Measurements from ENCODE around the gene PTGIR. TPM values are rescaled to one million over a fixed set of nuclear protein-coding genes. Genes with fewer than 3 reads are reported as not detected.

Gene PTGIR
- total and polyA plus RNA-seq, 10 of the 15 experiments (the other 5 are each of a cell fraction or from before 2014, with no cell fraction given), result 0.34 to 29.1 (median 9.9) TPM

- TF ChIP-seq JUND (IDR thresholded peaks at IDR 0.05; ENCODE audit: low read depth, low read length) (no peak), ZZZ3 (IDR thresholded peaks at IDR 0.05; ENCODE audit: control insufficient read depth, insufficient read length, low read depth) (no peak), ELK1 (IDR thresholded peaks at IDR 0.05; ENCODE audit: low read depth, low read length) (no peak), MLLT1 (IDR thresholded peaks at IDR 0.05) (no peak)
These were observed 21.1 kb downstream of the PTGIR start (continued) for GRCh38 chr19:46603752-46604231.

- peak overlapping the region; percentile 99 for H3K4me3 ChIP-seq
- RAD21 ChIA-PET (ENCODE audit: unreplicated experiment), result interaction anchor here (0.7 to 4.7 kb wide), 6 partner anchors 9 to 635 kb away, joined by 3 to 48 read pairs (median 20); partner anchors contain the start of gene DACT3
- peaks cover 49% of the 10 kb centered on the region for H3K79me2 ChIP-seq (ENCODE audit: control insufficient read depth, insufficient read depth, low read length)
- no peaks in the 10 kb centered on the region for H3K27me3 ChIP-seq (replicated peaks in 1 of 2; ENCODE audit: control insufficient read depth in 2 of 2, insufficient read depth in 2 of 2, low read length in 1 of 2)
- H3K9ac ChIP-seq (ENCODE audit: control insufficient read depth, insufficient read depth, low read length), result peak overlapping the region; percentile 99
- H3K4me2 ChIP-seq (ENCODE audit: control insufficient read depth, insufficient read depth), result peak overlapping the region; percentile 93
- peaks cover 7% of the 10 kb centered on the region; the same call in 2 of the 3 replicates for H3K9me3 ChIP-seq (replicated peaks; ENCODE audit: control insufficient read depth, insufficient read depth, low read length)
- peaks cover 14% of the 10 kb centered on the region for H4K20me1 ChIP-seq (ENCODE audit: control insufficient read depth, insufficient read depth)
- CTCF ChIA-PET, result interaction anchor here (0.8 to 5.6 kb wide), 4 partner anchors 11 to 58 kb away, joined by 3 to 73 read pairs (median 32); partner anchors contain the start of gene DACT3
- ATAC-seq (peak; percentile 69), FAIRE-seq (peak; percentile 71), DNase-seq (ENCODE audit: low read depth, low spot score) (no peak)
- peaks cover 26% of the 10 kb centered on the region in 2 experiments for H3K36me3 ChIP-seq (ENCODE audit: control insufficient read depth in 2 of 2, insufficient read depth in 2 of 2, low read length in 1 of 2)
- BruUV-seq (replicated peaks), result no TSS peak
- WGBS (ENCODE audit: insufficient coverage, insufficient replicate concordance, low lambda C conversion rate, missing lambda C conversion rate), result 23% methylated on average over 2 of the region's 2 CpGs
- POLR2A ChIA-PET, result interaction anchor here (0.6 to 7.3 kb wide), 11 partner anchors 9 to 1156 kb away, joined by 3 to 72 read pairs (median 7); partner anchors contain the start of genes DACT3 and PTGIR
- peaks cover 12% of the 10 kb centered on the region for H3K4me1 ChIP-seq (ENCODE audit: control insufficient read depth, insufficient read depth, low read length)
- H2AFZ ChIP-seq (ENCODE audit: control insufficient read depth, low read depth, low read length), result no peak overlapping the region
- peak overlapping the region; percentile 92 for H3K27ac ChIP-seq (ENCODE audit: control insufficient read depth, insufficient read depth)
- peak; percentile 17; the same call in 1 of the 2 replicates for TF ChIP-seq NR2F1 (conservative IDR thresholded peaks at IDR 0.05)
- no peak for TF ChIP-seq EZH2 (IDR thresholded peaks at IDR 0.05; ENCODE audit: borderline replicate concordance, control insufficient read depth, low read depth, low read length)
- 0 out of 2 replicates have a peak, but pooled peaks have one; percentile 37 for TF ChIP-seq CHD2 (IDR thresholded peaks at IDR 0.05; ENCODE audit: borderline replicate concordance, low read depth, low read length)
- peak; percentile 19; the same call in 1 of the 2 replicates for TF ChIP-seq MTA2 (IDR thresholded peaks at IDR 0.05; ENCODE audit: low read depth)
- TF ChIP-seq SIN3A (IDR thresholded peaks at IDR 0.05; ENCODE audit: low read depth, low read length), result peak; percentile 38; the same call in 1 of the 2 replicates
- TF ChIP-seq EGR1 (IDR thresholded peaks at IDR 0.05; ENCODE audit: borderline replicate concordance in 1 of 2, low read depth in 2 of 2, low read length in 2 of 2), result no peak
- no peak for TF ChIP-seq GATAD2B (conservative IDR thresholded peaks at IDR 0.05; ENCODE audit: low read depth)
- peak; percentile 62 for TF ChIP-seq ATF7 (IDR thresholded peaks at IDR 0.05; ENCODE audit: low read depth)
- no peak for TF ChIP-seq BMI1 (IDR thresholded peaks at IDR 0.05; ENCODE audit: borderline replicate concordance)
- TF ChIP-seq MLLT1 (IDR thresholded peaks at IDR 0.05), result 0 out of 2 replicates have a peak, but pooled peaks have one; percentile 57
- no peak for TF ChIP-seq NFYB (IDR thresholded peaks at IDR 0.05; ENCODE audit: insufficient read depth, low read depth, low read length)
- in situ Hi-C loops (cut with MboI) (no loop called here), intact Hi-C loops (cut with micrococcal nuclease; ENCODE audit: unreplicated experiment) (no loop called here)
- SMC1A ChIA-PET (ENCODE audit: uncharacterized antibody, unreplicated experiment), result interaction anchor here (0.6 to 4.7 kb wide), 6 partner anchors 12 to 141 kb away, joined by 3 to 83 read pairs (median 6); partner anchors contain the start of gene DACT3
These were observed 21.7 kb downstream of the PTGIR start for GRCh38 chr19:46603195-46603637.

Measured in GM12878 (cell line).